ENCODE data around the gene CHRND.

- TF ChIP-seq, protein P1, sequence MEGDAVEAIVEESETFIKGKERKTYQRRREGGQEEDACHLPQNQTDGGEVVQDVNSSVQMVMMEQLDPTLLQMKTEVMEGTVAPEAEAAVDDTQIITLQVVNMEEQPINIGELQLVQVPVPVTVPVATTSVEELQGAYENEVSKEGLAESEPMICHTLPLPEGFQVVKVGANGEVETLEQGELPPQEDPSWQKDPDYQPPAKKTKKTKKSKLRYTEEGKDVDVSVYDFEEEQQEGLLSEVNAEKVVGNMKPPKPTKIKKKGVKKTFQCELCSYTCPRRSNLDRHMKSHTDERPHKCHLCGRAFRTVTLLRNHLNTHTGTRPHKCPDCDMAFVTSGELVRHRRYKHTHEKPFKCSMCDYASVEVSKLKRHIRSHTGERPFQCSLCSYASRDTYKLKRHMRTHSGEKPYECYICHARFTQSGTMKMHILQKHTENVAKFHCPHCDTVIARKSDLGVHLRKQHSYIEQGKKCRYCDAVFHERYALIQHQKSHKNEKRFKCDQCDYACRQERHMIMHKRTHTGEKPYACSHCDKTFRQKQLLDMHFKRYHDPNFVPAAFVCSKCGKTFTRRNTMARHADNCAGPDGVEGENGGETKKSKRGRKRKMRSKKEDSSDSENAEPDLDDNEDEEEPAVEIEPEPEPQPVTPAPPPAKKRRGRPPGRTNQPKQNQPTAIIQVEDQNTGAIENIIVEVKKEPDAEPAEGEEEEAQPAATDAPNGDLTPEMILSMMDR (optimal IDR thresholded peaks at IDR 0.05 in 1 of 3, IDR thresholded peaks at IDR 0.05 in 1 of 3, conservative IDR thresholded peaks at IDR 0.05 in 1 of 3; ENCODE audit: extremely low read depth in 1 of 3, insufficient read depth in 2 of 3, low read length in 3 of 3): no peak
- TF ChIP-seq EZH2 (IDR thresholded peaks at IDR 0.05; ENCODE audit: low read length): no peak
Measured at GRCh38 chr2:232497348-232497747, 28.6 kb upstream of the CHRND start.

Data from keratinocyte (primary cell).